ENCODE measurements around the gene MNT. TPM values are rescaled to one million over a fixed set of nuclear protein-coding genes. Genes with fewer than 3 reads are reported as not detected.

Gene MNT
- total RNA-seq, 1 donor from 2014 or later, result 28.5 TPM

- H3K27ac ChIP-seq, result no peak overlapping the region
- peaks cover 0 to 25% of the 10 kb centered on the region in 2 donors for H3K36me3 ChIP-seq
- peaks cover 42% of the 10 kb centered on the region for H3K4me1 ChIP-seq
- intact Hi-C loops (cut with DNase I), result no loop called here
- no peaks in the 10 kb centered on the region for H3K27me3 ChIP-seq
- no peak for TF ChIP-seq CTCF (IDR thresholded peaks at IDR 0.05)
- TF ChIP-seq POLR2A (IDR thresholded peaks at IDR 0.05), result no peak
- TF ChIP-seq POLR2AphosphoS5 (IDR thresholded peaks at IDR 0.05; ENCODE audit: insufficient read depth in 1 of 2, low read depth in 1 of 2), result no peak
- no peak overlapping the region for H3K4me3 ChIP-seq
- H3K9me3 ChIP-seq, result no peaks in the 10 kb centered on the region
- DNase-seq (ENCODE audit: extremely low spot score in 2 of 2), result no peak
These were observed 13.5 kb downstream of the MNT start for GRCh38 chr17:2387086-2388019.

GRCh38 chr17:2386400-2387085 is 14.3 kb downstream of the MNT start:
- DNase-seq (ENCODE audit: extremely low spot score in 2 of 2), result no peak
- Histone ChIP-seq H3K36me3 (peaks cover 0 to 25% of the 10 kb centered on the region in 2 donors), H3K4me3 (no peak overlapping the region), H3K9me3 (no peaks in the 10 kb centered on the region), H3K27me3 (no peaks in the 10 kb centered on the region), H3K4me1 (peaks cover 35% of the 10 kb centered on the region), H3K27ac (no peak overlapping the region)
- intact Hi-C loops (cut with DNase I), result no loop called here
- TF ChIP-seq CTCF (IDR thresholded peaks at IDR 0.05), result no peak
- TF ChIP-seq POLR2A (IDR thresholded peaks at IDR 0.05), result no peak
- no peak for TF ChIP-seq POLR2AphosphoS5 (IDR thresholded peaks at IDR 0.05; ENCODE audit: insufficient read depth in 1 of 2, low read depth in 1 of 2)

GRCh38 chr17:2385240-2386210 is 15.3 kb downstream of the MNT start:
- intact Hi-C loops (cut with DNase I), result no loop called here

More at GRCh38 chr17:2385240-2386210, 15.3 kb downstream of the MNT start:
- no peak for DNase-seq (ENCODE audit: extremely low spot score in 2 of 2)
- Histone ChIP-seq H3K36me3 (peaks cover 0 to 25% of the 10 kb centered on the region in 2 donors), H3K4me1 (peaks cover 25% of the 10 kb centered on the region), H3K9me3 (no peaks in the 10 kb centered on the region), H3K27ac (no peak overlapping the region), H3K4me3 (no peak overlapping the region), H3K27me3 (no peaks in the 10 kb centered on the region)
- no peak for TF ChIP-seq CTCF (IDR thresholded peaks at IDR 0.05)
- TF ChIP-seq POLR2A (IDR thresholded peaks at IDR 0.05), result no peak
- TF ChIP-seq POLR2AphosphoS5 (IDR thresholded peaks at IDR 0.05; ENCODE audit: insufficient read depth in 1 of 2, low read depth in 1 of 2), result no peak

Measured in vagina (tissue), 2 donors.